Measurements from ENCODE around the gene SHROOM3.
A peak's percentile ranks its signal among the peaks of the same experiment; 100 is the strongest.

Gene SHROOM3

DNA sequence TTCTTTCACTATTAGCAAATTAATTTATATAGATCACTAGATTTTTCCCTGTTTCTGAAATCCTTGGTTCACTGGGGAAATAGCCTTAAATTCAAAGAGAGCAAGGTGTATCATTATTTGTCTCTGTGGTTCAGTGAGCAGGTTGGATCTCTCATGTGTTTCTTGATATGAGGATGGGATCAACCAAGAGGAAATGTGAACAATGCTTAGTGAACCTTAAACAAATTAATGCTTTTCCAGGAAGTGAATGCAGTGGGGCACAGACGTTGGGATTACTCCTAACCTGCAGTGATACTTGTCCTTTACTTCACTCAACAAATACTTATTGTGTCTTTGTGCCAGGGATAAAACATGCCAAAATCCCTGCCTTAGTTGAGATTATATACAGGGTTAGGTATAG is 193.2 kb downstream of the SHROOM3 start:
- peak; percentile 33 for DNase-seq

DNA sequence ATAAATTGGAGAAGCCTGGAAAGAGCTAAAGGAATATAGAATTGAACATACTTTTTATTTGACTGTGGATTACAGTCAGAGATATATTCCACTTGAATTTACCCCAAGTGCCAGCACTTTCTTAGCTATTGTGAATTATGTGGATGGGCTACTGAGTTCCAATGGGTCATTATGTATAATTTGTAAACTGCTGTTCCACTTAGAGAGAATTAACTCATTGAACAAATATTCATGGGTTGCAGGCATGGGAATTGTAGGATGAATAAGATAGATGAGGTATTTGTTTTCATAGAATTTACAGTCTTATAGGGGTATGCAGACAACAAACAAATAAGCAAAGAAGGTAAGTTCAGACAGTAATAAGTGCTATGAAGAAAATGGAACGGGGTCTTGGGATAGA is 195.7 kb downstream of the SHROOM3 start:
- no peak for DNase-seq

DNA sequence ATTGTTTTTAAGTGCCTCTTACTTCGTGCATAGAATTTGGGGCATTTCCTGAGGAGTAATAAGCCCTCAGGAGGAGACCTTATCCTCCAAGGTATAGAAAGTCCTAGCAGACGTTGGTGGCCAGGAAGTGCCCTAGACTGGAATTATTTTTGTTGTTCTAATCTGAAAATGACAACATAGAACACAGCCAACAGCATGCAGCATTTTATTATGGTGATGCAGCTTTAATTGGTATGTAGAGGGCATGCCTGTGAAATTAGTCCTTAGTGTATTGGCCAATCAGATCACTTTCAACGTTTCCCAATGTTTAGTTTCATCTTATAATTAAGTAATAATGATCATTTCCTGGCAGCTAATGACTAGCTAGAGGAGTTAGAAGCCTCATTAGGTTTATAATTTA is 199.2 kb downstream of the SHROOM3 start:
- no peak for DNase-seq

DNA sequence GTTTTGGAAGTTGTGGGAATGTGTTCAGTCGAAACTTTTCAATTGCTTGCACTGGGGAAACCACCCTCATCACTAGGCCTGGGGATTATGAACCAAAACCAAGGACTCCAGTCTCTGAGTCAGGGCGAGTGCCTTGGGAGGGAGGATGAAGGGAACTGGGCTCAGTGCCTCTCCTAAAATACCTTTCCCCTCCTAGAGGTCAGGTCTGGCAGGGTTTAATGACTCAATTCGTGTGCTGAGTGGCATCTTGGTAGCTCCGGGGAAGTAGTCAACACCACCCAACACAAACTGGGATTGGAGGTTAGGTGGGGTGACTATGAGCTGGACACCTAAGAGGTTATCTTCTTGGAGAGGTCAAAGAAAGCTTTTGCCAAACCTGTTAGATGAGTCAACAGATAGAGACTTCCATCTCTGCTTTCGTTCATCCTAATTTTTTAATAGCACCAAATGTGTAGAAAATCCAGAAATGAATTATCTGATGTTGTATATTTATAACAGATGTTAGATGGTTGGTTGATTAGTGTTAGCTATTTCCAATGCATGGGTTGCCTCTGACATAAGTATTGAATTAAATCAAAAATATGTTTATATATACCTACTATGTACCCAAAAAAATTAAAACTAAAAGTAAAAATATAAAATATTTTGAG is 202.8 kb downstream of the SHROOM3 start:
- DNase-seq = no peak

DNA sequence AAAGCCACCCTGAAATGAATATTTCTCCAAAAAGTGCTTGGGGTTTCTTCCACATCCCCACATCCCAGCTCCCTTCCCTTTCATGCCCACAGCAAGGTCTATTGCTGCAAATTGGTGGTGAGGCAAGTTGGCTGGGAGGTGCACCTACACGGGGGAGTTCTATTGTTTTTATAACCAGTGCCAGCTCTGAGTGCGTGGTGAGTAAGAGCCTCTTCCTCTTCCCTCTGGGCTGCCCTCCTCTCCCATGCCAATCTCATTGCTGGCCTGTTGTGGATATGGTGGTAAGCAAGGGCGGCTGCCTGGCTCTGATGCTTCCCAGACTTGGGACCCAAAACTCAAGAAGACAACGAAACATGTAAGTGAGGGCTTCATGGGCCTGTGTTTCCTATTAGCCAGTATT is 204.3 kb downstream of the SHROOM3 start:
- DNase-seq = no peak

DNA sequence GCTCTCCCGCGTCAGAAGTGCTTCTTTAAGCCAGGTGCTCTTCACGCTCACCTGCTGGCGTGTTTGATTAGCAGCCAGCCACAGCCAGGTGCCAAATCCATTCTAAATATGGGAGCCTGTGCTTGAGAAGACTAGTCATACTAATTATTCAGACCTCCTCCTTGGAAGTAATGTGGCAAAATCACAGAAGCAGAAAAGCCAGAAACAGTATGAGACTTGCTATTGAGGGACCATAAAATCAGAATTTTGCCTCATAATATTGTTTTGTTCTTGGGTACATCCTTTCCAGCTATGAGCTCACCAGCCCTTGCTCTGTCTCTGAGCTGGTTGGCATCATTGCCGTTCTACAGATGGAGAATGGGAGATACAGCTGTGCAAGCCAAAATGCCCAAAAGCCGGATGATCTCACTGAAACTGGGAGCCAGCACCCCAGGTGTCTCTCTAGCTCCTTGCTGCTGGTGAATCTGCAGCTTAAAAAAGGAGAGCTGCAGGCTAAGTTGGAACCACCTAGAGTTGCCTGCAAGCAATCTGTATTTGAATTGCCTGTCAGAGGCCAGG is 205.4 kb downstream of the SHROOM3 start:
- DNase-seq = no peak

DNA sequence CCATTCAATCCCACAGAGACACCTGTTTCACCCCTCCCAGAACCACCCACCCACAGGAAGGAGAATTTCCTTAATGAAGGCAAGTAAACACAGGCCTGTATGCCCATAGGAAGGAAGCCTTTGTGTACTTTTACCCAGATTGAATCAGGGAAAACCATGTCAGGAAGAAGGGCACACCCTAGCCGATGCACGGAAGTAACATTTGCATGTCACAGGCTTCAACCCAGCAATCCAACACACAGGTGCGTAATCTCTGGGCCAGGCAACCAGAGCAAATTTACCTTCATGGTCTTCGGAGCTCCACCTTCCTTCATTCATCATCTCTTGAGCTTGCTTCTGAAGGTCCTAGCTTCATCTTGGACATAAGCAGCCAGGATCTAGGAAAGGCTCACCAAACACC is 206.3 kb downstream of the SHROOM3 start:
- no peak for DNase-seq

DNA sequence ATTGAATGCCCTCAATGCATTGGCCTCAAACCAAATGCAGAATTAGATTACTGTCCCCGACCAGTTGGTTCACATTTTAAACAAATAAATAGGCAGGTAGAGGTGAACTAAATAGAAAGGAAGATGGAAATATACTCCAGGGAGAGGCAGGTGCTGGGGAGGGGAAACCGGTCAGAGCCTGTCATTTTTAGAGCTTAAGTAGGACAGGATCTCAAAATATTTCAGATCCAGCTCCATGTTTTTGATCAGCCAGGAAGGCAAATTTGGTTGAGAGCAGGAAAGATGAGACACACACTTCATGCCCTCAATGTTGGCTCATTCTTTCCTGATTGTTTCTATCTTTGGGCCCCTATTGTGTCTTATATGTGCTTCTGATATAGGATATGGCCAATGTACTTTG is 206.7 kb downstream of the SHROOM3 start:
- DNase-seq = no peak

DNA sequence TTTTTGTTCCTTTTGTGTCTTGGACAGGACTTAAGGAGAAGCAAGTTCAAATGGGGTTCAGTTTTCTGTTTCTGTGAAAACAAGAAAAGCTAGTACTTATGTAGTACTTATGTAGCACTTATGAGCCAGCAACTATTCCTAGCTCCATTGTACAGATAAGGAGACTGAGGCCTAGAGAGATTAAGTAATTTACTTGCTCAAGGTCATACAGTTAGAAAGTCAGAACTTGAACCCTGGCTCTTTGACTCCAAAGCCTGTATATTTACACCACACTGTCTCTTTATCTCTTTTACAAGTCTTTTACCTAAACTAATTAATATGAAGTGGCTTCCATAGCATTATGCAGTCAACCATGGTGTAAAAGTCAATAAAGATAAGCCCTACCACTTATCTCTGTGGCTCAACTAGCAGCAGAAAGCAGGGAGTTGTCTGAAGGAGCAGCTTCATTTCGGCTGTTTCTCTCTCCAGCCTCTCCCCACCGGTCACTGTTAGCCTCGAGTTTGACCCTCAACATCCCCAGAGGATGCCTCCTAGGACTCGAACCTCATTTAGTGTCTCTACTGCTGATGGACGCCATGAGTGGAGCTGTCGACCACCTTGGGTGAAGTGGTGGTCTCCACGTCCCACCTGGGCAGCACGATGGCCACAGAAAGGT is 209.9 kb downstream of the SHROOM3 start:
- DNase-seq = no peak

DNA sequence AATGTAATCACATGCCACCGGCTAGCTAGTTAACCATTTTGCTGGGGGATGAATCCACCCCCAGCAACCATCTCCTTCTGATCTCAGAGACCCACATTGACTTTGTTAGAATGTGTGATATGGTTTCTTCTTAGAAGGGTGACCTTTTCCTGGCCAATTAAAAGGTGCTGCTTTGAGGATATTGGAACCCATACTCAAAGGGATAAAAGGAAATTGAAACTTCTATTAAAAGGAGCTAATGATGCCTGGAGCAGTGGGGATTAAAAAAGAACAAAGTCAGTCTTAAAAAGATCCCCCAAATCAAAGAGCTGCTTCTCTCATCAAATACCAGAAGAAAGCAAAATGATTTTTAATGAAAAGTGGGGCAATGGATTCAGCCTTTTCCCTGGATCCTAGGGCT is 214.1 kb downstream of the SHROOM3 start:
- no peak for DNase-seq

DNA sequence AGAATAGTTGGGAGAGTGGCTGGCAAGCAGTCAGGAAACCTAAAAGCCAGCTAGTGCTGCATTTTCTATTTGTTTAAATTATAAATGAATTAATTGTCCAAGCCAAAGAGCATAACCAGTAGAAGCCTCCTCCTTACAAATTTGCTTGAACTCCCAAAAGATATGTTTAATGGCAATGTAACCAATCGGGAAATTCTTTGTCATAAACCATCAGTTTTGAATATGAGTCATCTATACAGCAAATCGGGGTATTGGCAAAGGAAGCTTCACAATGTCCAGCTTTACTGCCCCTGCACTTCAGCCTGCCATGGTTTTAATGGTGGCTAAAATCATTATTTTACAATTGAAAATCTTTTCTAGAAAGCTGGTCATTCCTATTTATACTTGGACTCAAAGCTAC is 216.6 kb downstream of the SHROOM3 start:
- DNase-seq = no peak

DNA sequence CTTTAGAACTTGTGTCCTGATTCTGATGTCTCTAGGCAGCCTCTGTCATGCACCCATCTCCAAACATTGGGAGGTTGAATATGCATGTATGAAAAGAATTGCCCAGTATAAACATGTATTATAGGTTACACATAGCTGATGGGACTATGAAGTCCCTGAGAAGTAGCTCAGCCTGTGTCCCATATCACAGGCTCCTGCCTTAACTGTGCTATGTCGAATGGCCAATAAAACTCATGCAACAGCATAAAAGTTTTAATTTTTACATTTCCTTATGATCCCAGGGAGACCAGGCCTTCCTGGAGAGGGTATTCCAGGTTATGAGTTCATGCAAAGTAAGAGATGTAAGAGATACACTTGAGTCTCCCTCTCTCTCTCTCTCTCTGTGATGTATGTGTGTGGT is 217.4 kb downstream of the SHROOM3 start:
- DNase-seq = no peak

DNA sequence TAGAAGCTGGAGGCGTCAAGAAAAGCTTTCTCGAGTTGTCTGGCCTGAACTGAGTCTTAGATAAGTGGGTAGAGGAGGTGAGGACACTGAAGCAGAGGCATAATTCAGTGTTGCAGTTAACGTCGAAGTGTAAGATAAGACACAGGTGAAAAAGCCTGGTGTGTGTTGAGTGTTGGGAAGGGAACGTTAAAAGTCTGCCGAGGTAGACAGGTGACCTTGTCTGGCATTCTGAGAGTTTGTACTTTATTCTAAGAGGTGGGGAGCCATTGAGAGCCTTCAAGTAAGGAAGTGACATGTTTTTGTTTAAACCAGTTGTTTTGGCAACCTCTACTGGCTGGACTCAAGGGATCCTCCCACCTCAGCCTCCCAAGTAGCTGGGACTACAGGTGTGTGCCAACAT is 219.1 kb downstream of the SHROOM3 start:
- no peak for DNase-seq

DNA sequence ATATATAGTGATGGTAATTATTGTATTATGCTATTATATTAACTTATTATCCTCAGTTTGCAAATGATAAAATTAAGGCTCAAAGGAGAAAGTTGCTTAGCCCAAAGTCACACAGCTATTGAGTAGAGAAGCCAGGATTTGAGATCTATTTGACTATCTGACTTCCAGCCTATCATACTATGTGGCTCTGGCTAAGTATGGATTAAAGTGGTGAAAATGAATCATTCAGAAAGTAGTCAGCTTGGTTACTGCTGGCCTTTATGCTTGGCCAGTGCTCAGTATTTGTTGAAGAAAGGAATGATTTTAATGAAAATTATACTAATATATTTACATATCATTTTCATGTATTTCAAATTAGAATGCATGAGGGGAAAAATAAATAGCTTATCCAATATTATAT is 219.8 kb downstream of the SHROOM3 start:
- DNase-seq = no peak

DNA sequence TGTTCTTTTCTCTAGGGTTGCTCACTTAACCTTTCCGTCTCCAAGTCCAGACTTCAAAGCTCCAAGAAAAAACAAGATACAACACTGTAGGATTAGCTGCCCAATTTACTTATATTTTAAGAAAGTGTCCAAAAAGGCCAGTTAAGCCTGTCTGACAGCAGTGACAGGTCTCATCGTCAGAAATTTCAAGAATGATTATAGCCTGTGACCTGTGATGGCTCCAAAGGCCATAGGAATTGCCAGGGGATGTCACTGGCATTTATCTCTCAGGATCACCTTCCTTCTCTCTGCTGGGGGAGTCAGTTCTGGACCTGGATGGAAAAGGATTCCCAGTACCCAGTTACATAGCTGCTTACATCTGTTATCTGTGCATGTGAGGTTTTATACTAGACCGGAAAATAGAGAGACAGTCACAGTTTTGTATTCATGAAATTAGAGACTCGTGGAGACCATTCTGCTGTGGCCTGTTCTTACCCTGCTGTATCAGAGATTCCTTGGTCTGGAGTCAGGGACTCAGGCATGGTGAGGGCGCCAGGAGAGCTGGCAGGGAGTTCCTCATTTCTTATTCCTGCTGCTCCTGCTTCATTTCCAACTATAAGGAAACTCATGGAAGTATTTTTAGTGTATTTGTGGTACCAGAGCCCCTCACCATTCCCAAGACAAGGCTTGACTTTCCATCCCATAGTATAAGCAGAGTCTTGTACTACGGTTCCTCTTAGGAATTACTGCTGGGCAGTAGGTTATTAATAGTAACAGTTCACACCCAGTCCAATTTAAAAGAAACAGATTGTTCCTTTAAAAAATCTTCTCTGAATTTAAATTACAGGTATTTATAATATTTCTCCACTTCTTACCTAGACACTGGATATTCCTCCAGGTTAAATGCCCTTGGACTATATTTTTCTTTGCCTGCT is 220.8 kb downstream of the SHROOM3 start:
- DNase-seq = no peak

DNA sequence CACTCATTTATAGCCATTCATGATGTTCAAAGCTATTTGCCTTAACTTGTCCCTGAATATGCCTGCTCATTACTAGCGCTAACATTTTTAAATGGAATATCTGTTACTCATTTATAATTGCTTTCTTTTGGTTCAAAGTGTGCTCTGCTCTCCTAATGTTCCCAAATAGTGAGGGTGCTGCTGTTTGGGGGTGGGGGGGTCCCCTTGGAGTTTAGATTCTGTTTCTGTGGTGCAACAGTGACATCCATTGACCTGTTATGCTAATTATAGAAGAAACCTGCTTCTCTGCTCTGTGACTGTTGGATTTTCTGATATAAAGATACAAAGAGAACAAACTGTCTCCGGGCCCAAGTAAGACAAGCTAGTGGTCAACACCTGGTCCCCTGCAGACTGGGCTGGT is 222.4 kb downstream of the SHROOM3 start:
- DNase-seq = no peak

DNA sequence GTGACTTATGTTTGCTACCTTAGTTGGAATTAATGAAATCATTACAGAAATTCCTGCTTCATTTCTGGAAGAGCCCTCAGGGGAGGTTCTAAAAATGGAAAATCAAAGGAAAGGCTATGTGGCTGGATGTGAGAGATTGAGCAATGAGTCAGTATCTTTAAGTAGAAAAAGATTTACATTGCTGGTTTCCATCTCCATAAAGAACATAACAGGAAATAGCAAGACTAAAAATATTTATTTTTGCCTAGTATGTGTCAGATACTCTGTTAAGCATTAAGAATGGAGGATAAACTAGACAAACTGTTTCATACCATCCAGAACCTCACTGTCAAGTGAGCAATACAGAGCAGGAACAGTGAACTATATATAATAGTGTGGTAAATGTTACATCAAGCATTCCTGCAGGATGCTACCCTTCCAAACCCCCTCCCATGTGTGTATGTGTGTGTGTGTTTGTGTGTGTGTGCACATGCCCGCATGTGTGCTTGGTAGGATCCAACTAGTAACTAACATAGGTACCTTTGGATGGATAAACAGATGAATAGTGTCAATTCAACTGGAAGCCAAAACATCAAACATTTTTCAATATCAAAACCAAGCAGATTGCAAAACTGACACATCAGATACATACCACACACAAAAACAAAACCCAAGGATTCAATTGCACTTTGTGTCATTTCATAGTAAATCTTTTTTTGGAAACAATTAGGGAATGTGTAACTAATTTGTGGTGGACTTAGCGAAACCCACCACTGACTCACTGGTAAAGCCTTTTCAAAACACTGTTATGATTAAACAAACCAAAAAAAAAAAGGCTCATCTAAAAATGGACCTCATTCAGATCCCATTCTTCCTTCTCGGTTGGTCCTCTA is 223.4 kb downstream of the SHROOM3 start:
- no peak for DNase-seq

DNA sequence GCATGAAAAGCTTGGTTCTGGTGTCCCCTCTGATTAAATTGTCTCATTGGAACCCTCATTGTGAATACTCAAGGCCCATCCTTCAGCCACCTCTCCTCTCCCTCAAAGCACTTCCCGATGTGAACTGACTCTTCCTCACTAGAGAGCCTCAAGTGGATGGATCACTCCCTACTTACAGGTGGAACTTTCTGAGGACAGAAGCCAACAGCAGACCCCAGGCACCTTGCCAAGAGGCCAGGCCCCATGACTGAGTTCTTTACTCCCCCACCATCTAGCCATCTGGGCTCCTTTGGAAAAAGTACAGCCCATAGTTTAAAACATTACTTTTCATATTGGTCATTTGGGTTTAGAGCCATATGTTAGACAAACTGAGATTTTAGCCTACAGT is 224.1 kb downstream of the SHROOM3 start:
- DNase-seq = no peak

DNA sequence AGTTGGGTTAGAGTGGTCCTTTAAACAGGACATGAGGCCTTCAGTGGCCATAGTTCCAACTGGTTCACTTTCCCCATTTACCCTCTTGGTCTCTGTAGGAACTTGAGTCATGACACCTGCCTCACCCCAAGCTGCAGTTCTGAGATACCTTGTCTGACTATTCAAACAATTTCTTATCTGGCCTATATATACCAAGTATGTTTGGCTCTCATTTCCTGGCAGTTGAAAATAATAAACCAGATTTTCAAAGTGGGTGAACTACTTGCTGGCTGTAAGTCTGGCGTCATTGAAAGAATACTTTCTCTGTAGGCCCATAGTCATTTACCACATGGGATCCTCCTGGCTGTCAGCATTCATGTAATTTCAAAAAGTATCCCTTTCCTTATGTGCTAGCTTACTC is 228.8 kb downstream of the SHROOM3 start:
- no peak for DNase-seq

DNA sequence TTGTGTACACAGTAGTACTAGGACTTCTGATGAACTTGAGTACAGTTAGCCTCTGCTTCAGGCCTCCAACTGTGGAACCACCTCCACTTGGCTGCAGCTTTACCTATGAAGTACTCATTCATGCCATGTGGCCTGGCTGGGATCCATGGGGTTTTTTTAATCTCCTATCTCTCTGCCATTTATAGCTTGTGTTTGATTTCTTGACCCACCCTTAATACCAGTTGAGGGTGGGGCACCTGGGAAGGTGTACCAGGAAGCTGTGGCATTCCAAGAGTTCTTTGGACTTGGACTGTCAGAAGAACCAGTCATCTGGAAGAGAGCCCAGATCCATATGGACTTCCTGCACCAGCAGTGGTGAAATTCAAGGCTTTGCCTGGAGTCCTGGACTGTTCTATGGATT is 230.1 kb downstream of the SHROOM3 start:
- DNase-seq = no peak

DNA sequence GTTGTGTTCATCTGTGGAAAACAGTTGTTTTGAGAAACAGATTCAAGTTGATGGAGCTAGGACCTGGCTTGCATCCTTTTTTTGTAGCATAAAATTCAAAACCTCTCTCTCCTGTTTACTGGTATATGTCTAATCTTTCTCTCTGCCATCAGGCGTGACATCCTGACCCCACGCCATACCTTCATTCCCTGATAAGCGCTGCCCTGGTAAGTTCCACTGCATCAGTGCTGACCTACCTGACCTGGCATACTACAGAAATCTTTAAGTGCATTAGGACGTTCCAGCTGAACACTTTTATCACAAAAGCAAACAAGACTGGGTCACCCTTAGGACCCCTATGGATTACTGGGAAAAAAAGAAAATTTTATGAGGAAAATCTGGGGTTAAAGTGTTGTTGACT is 230.7 kb downstream of the SHROOM3 start:
- DNase-seq = no peak

DNA sequence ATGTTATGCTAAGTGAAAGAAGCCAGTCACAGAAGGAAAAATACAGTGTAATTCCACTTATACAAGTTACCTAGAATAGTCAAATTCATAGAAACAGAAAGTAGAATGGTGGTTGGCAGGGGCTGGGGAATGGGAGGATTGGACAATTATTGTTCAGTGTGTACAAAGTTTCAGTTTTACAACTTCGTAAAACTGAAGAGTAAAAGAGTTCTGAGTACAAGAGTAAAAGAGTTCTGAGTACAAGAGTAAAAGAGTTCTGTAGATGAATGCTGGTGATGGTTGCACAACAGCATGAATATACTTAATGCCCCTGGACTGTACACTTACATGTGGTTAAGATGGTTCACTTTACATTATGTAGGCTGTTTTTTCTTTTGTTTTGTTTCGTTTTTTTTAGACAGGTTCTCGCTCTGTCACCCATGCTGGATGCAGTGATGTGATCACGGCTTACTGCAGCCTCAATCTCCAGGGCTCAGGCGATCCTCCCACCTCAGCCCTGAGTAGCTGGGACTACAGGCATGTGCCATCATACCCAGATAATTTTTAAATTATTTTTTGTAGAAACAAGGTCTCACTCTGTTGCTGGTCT is 232.0 kb downstream of the SHROOM3 start:
- no peak for DNase-seq

All from eye (tissue), 1 donor.